A549 (cell line): Measurements from ENCODE around the gene ARF5. TPM values are rescaled to one million over a fixed set of nuclear protein-coding genes. Genes with fewer than 3 reads are reported as not detected.
"Not testable (repeated sequence)": the region's sequence is repeated elsewhere in the genome, so short reads cannot be mapped to it uniquely, and the experiment has no call there.

Experiments used
- ATAC-seq, 2 experiments: fragments of 200-7000 bp in 1 of 2; fragments of >200 bp in 1 of 2; cut with Nextera tagmentation in 1 of 2; cut with Tn5 transposase in 1 of 2; 3 replicates each; pipeline versions ENCODE4 v1.8.0 to v1.9.1; 2018 to 2020; ENCODE audit warnings: mild to moderate bottlenecking in 1 of 2, moderate library complexity in 1 of 2
- CTCF ChIA-PET: fragments of 300-600 bp; sonication (Branson Sonifier 250); formaldehyde crosslinking; extraction: SDS; loops from one replicate; lab custom pipeline; 2021; ENCODE audit warnings: antibody characterized with exemption, inconsistent platforms; lab: Yijun Ruan, JAX
- POLR2A ChIA-PET: fragments of 350-600 bp; formaldehyde crosslinking; extraction: SDS; loops from one replicate; lab custom pipeline; 2021; ENCODE audit warnings: antibody characterized with exemption, inconsistent platforms; lab: Yijun Ruan, JAX
- DNase-seq, 2 experiments: peaks; one replicate each; pipeline versions ENCODE4 v3.0.0 to v3.0.0-alpha.2; 2011 to 2016; ENCODE audit warnings: low read depth in 1 of 2, low spot score in 1 of 2
- FAIRE-seq: peaks from 2 replicates; lab custom pipeline; 2011; peaks lifted over from hg19 to GRCh38; lab: Jason Lieb, UNC
- H3K27ac ChIP-seq, 2 experiments: fragments of >200 bp; sonication (Bioruptor Twin); formaldehyde crosslinking; 3 replicates each; pipeline ENCODE4 v1.5.1; 2016 to 2017
- H3K4me1 ChIP-seq: fragments of >200 bp; sonication (Bioruptor Twin); formaldehyde crosslinking; 3 replicates; pipeline ENCODE4 v1.6.1; 2016
- H3K4me2 ChIP-seq: fragments of >200 bp; sonication (Bioruptor Twin); formaldehyde crosslinking; 3 replicates; pipeline ENCODE4 v1.6.1; 2016
- H3K4me3 ChIP-seq: fragments of >200 bp; sonication (Bioruptor Twin); formaldehyde crosslinking; 3 replicates; pipeline ENCODE4 v1.5.1; 2016
- H3K9me3 ChIP-seq: fragments of >200 bp; sonication (Bioruptor Twin); formaldehyde crosslinking; 3 replicates; pipeline ENCODE4 v1.6.1; 2016
- CBX2 ChIP-seq: fragments of 200-600 bp; sonication (generic); IDR thresholded peaks from 2 replicates; pipeline ENCODE4 v1.6.1; 2016; ENCODE audit warnings: low read depth, mild to moderate bottlenecking, borderline replicate concordance
- CTCF ChIP-seq: fragments of >200 bp; sonication (Bioruptor Twin); formaldehyde crosslinking; IDR thresholded peaks from 3 replicates; pipeline ENCODE4 v1.5.1; 2016
- EP300 ChIP-seq, 2 experiments: fragments of >200 bp; sonication (Bioruptor Twin); formaldehyde crosslinking; IDR thresholded peaks; 2 replicates in 1 of 2; 3 replicates in 1 of 2; pipeline ENCODE4 v1.6.1; 2016 to 2017
- FOSL2 ChIP-seq, 2 experiments: fragments of 450-650 bp in 1 of 2; fragments of >200 bp in 1 of 2; sonication (Bioruptor Twin) in 1 of 2; formaldehyde crosslinking; IDR thresholded peaks; 2 replicates each; pipeline versions ENCODE4 v1.5.0 to v1.6.1; 2016 to 2020; ENCODE audit warnings: mild to moderate bottlenecking in 1 of 2, moderate library complexity in 1 of 2
- HES2 ChIP-seq: fragments of >200 bp; sonication (Bioruptor Twin); formaldehyde crosslinking; IDR thresholded peaks from 2 replicates; pipeline ENCODE4 v1.6.1; 2016
- HOXB13 ChIP-seq: fragments of 250-450 bp; sonication (Bioruptor Pico); IDR thresholded peaks from 2 replicates; pipeline ENCODE4 v1.5.0; 2020; ENCODE audit warnings: low read depth, mild to moderate bottlenecking, moderate library complexity
- JUN ChIP-seq, 2 experiments: fragments of >200 bp; sonication (Bioruptor Twin); formaldehyde crosslinking; IDR thresholded peaks; 2 replicates in 1 of 2; 3 replicates in 1 of 2; pipeline ENCODE4 v1.6.1; 2016 to 2017
- JUNB ChIP-seq: fragments of >200 bp; sonication (Bioruptor Twin); formaldehyde crosslinking; IDR thresholded peaks from 2 replicates; pipeline ENCODE4 v1.6.1; 2016
- KDM1A ChIP-seq: fragments of 200-600 bp; sonication (generic); IDR thresholded peaks from 2 replicates; pipeline ENCODE4 v1.6.1; 2016; ENCODE audit warnings: low read depth, mild to moderate bottlenecking
- MAZ ChIP-seq: fragments of 150-350 bp; IDR thresholded peaks from 2 replicates; pipeline ENCODE4 v1.6.1; 2014; ENCODE audit warnings: antibody characterized with exemption, low read depth, low read length, borderline replicate concordance
- PHF8 ChIP-seq: fragments of 200-600 bp; sonication (generic); IDR thresholded peaks from 2 replicates; pipeline ENCODE4 v1.6.1; 2016; ENCODE audit warnings: low read depth, mild to moderate bottlenecking, antibody characterized with exemption, moderate library complexity, borderline replicate concordance
- POLR2A ChIP-seq: IDR thresholded peaks from 2 replicates; pipeline ENCODE4 v1.6.1; 2012; ENCODE audit warnings: mild to moderate bottlenecking, low read length
- POLR2AphosphoS2 ChIP-seq: conservative IDR thresholded peaks from 2 replicates; pipeline ENCODE4 v1.6.1; 2012; ENCODE audit warnings: low read length, improper control_type of control experiment, inconsistent platforms
- RAD21 ChIP-seq, 2 experiments: fragments of >200 bp in 1 of 2; sonication (Bioruptor Twin) in 1 of 2; formaldehyde crosslinking in 1 of 2; IDR thresholded peaks in 1 of 2; conservative IDR thresholded peaks in 1 of 2; 2 replicates in 1 of 2; 3 replicates in 1 of 2; pipeline ENCODE4 v1.6.1; 2012 to 2018; ENCODE audit warnings: inconsistent platforms in 1 of 2
- RFX5 ChIP-seq: fragments of 450-650 bp; IDR thresholded peaks from 2 replicates; pipeline ENCODE4 v1.7.1; 2014; ENCODE audit warnings: antibody characterized with exemption, mild to moderate bottlenecking, moderate library complexity
- SREBF2 ChIP-seq: fragments of 450-650 bp; IDR thresholded peaks from 2 replicates; pipeline ENCODE4 v1.6.1; 2014; ENCODE audit warnings: mild to moderate bottlenecking, moderate library complexity
- TFCP2L1 ChIP-seq: fragments of 250-450 bp; sonication (Bioruptor Pico); IDR thresholded peaks from 2 replicates; pipeline ENCODE4 v1.5.0; 2021; ENCODE audit warnings: mild to moderate bottlenecking
- WGBS: methylation state at CpG from one replicate; pipeline ENCODE4 v1.1.6; 2017; ENCODE audit errors: missing lambda C conversion rate; 5-methylcytosine and 5-hydroxymethylcytosine counted together
- polyA minus RNA-seq: library from RNA; depleted of rRNA, polyadenylated mRNA; stranded (reverse); fragments of >200 nt; gene quantifications from 2 replicates; pipeline ENCODE4 v1.2.3, GENCODE V29; 2011; rRNA and poly(A)+ RNA removed
- polyA plus RNA-seq, 4 experiments: library from polyadenylated mRNA; depleted of rRNA in 3 of 4; stranded (reverse); fragments of >200 nt; fragmentation: RNase III in 1 of 4; extraction: RNeasy Plus Mini Kit Qiagen cat#74134 plus additional on column Dnase treatment in 1 of 4; gene quantifications; 2 replicates in 3 of 4; 3 replicates in 1 of 4; pipeline ENCODE4 v1.2.3, GENCODE V29; 2011 to 2017
- TF ChIP-seq, protein P1 (sequence below): fragments of 250-450 bp; sonication (Bioruptor Pico); IDR thresholded peaks from 2 replicates; pipeline ENCODE4 v1.5.0; 2021; ENCODE audit warnings: mild to moderate bottlenecking, moderate library complexity, borderline replicate concordance
- TF ChIP-seq, protein P2 (sequence below): fragments of >200 bp; sonication (Bioruptor Twin); formaldehyde crosslinking; IDR thresholded peaks from 3 replicates; pipeline ENCODE4 v1.6.1; 2016

The ARF5 gene
- polyA plus RNA-seq (2011; rRNA removed) (150 and 163 TPM in 2 replicates), polyA plus RNA-seq (2017; fragmentation: RNase III; extraction: RNeasy Plus Mini Kit Qiagen cat#74134 plus additional on column Dnase treatment) (163 to 175 TPM (median 172 TPM) in 3 replicates), polyA minus RNA-seq (93.4 and 96.5 TPM in 2 replicates)
- 242 and 278 TPM in 2 replicates for polyA plus RNA-seq (2012; cell fraction: cytosol; rRNA removed)
- 215 and 226 TPM in 2 replicates for polyA plus RNA-seq (2012; cell fraction: nucleus; rRNA removed)

- H3K4me3 ChIP-seq = peak within 1 kb of the TSS; percentile 86
- FAIRE-seq (no peak), ATAC-seq (peak; percentile 84 to 85)
- POLR2A ChIA-PET = interaction anchor here (1.0 kb wide), 1 partner anchor 63 kb away, joined by 5 read pairs; the partner anchor contains the start of gene SND1
- CTCF ChIA-PET = interaction anchor here (0.7 to 2.0 kb wide), 9 partner anchors 9 to 621 kb away, joined by 3 to 7 read pairs (median 4); no protein-coding TSS in a partner anchor
- peak within 1 kb of the TSS; percentile 92 for H3K4me2 ChIP-seq
- peak within 1 kb of the TSS; percentile 87 to 94 for H3K27ac ChIP-seq
- no peaks in the 10 kb centered on the region for H3K9me3 ChIP-seq
- no peak for TF ChIP-seq TFCP2L1 (CRISPR knock-in tag)
- no peak for TF ChIP-seq HES2
- peak; percentile 59 to 66; a peak in 2 of 5 replicates for TF ChIP-seq JUN (IDR thresholded peaks at IDR 0.05)
- TF ChIP-seq, protein P1, sequence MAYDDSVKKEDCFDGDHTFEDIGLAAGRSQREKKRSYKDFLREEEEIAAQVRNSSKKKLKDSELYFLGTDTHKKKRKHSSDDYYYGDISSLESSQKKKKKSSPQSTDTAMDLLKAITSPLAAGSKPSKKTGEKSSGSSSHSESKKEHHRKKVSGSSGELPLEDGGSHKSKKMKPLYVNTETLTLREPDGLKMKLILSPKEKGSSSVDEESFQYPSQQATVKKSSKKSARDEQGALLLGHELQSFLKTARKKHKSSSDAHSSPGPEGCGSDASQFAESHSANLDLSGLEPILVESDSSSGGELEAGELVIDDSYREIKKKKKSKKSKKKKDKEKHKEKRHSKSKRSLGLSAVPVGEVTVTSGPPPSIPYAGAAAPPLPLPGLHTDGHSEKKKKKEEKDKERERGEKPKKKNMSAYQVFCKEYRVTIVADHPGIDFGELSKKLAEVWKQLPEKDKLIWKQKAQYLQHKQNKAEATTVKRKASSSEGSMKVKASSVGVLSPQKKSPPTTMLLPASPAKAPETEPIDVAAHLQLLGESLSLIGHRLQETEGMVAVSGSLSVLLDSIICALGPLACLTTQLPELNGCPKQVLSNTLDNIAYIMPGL (CRISPR knock-in tag) = no peak
- no peak for TF ChIP-seq RFX5
- TF ChIP-seq SREBF2 = no peak
- TF ChIP-seq EP300 (IDR thresholded peaks at IDR 0.05) = no peak
- no peak for TF ChIP-seq HOXB13 (CRISPR knock-in tag)
- TF ChIP-seq RAD21 (conservative IDR thresholded peaks at IDR 0.05 in 1 of 2, IDR thresholded peaks at IDR 0.05 in 1 of 2) = no peak
- TF ChIP-seq, protein P2, sequence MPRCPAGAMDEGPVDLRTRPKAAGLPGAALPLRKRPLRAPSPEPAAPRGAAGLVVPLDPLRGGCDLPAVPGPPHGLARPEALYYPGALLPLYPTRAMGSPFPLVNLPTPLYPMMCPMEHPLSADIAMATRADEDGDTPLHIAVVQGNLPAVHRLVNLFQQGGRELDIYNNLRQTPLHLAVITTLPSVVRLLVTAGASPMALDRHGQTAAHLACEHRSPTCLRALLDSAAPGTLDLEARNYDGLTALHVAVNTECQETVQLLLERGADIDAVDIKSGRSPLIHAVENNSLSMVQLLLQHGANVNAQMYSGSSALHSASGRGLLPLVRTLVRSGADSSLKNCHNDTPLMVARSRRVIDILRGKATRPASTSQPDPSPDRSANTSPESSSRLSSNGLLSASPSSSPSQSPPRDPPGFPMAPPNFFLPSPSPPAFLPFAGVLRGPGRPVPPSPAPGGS = 0 out of 3 replicates have a peak, but pooled peaks have one; percentile 48
- TF ChIP-seq PHF8 = peak; percentile 81
- no peak for TF ChIP-seq CBX2
- no peak for TF ChIP-seq POLR2AphosphoS2
- TF ChIP-seq POLR2A = peak; percentile 69
- no peak for TF ChIP-seq CTCF
- TF ChIP-seq FOSL2 (IDR thresholded peaks at IDR 0.05) = no peak
- TF ChIP-seq FOSL2 (CRISPR knock-in tag; IDR thresholded peaks at IDR 0.05) = no peak
- TF ChIP-seq, all 56 proteins: peak for 4
- H3K4me1 ChIP-seq = peaks cover 23% of the 10 kb centered on the region
- peak; percentile 74 to 82 for DNase-seq
- 4% methylated on average over 4 of the region's 77 CpGs for WGBS
Observed at GRCh38 chr7:127588019-127588696, at the start of gene ARF5. Gene ARF5, plus strand, starts transcription at chr7:127588411. Its CDS starts 88 bp downstream, at chr7:127588499.

GRCh38 chr7:127539116-127539515 is 49.1 kb upstream of the ARF5 start:
- FAIRE-seq (no peak), ATAC-seq (no peak), DNase-seq (no peak)
- ChIA-PET CTCF (interaction anchor here (0.6 kb wide), 1 partner anchor 14 kb away, joined by 3 read pairs; no protein-coding TSS in a partner anchor), POLR2A (no interaction called here)
- TF ChIP-seq KDM1A (no peak), RAD21 (conservative IDR thresholded peaks at IDR 0.05 in 1 of 2, IDR thresholded peaks at IDR 0.05 in 1 of 2) (no peak), CTCF (no peak), MAZ (no peak), JUNB (no peak)
- no peak overlapping the region for H3K4me3 ChIP-seq
- no peaks in the 10 kb centered on the region for H3K9me3 ChIP-seq
- H3K4me2 ChIP-seq = no peak overlapping the region
- 16% methylated on average over 9 of the region's 9 CpGs for WGBS
- no peak overlapping the region for H3K27ac ChIP-seq
- H3K4me1 ChIP-seq = no peaks in the 10 kb centered on the region

DNA sequence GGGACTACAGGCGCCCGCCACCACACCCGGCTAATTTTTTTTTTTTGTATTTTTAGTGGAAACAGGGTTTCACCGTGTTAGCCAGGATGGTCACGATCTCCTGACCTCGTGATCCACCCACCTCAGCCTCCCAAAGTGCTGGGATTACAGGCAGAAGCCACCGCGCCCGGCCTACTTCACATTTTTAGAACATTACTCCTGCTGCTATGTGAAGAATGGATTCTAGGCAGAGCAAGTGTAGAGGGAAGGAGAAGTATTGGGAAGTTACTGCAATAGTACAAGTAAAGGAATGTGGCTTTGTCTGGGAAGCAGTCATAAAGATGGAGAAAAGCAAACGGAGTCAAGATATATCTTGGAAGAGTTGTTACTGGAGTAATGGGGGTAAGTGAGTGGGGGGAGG is 47.8 kb upstream of the ARF5 start:
- H3K4me2 ChIP-seq, POLR2A ChIA-PET, ATAC-seq, H3K4me1 ChIP-seq, H3K27ac ChIP-seq, H3K9me3 ChIP-seq, H3K4me3 ChIP-seq, FAIRE-seq, CTCF ChIA-PET, DNase-seq: not testable (repeated sequence)
- 57% methylated on average over 10 of the region's 10 CpGs for WGBS
